Measurements from ENCODE around the gene GFPT1.

The GFPT1 gene

DNA sequence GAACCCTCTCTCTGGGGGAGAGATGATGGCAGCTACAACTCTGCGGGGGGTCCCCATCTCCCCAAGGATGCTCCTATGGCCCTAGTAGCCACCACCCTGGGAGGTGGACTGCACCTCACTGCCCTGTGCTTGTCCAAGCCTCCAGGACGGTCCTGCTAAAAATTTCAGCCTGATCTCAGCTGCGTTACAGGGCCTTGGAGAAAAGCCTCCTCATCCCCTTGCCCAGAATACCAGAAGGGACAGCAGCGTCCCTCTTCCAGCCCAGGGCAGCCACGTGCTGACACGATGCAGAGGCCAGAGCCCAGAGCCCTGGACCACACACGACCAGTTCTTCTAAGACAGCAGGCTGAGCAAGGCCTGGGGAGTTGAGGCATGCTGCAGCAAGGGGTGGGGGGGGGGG lies 81.9 kb downstream of the GFPT1 start:
- Mint-ChIP-seq H3K36me3 (ENCODE audit: low read depth) (no peaks in the 10 kb centered on the region), H3K27ac (no peak overlapping the region), H3K4me3 (no peak overlapping the region), H3K9me3 (peaks cover 5% of the 10 kb centered on the region), H3K27me3 (ENCODE audit: low read depth) (peaks cover 58% of the 10 kb centered on the region), H3K4me1 (ENCODE audit: low read depth) (peaks cover 11% of the 10 kb centered on the region)
- no peak for DNase-seq (ENCODE audit: low spot score)

DNA sequence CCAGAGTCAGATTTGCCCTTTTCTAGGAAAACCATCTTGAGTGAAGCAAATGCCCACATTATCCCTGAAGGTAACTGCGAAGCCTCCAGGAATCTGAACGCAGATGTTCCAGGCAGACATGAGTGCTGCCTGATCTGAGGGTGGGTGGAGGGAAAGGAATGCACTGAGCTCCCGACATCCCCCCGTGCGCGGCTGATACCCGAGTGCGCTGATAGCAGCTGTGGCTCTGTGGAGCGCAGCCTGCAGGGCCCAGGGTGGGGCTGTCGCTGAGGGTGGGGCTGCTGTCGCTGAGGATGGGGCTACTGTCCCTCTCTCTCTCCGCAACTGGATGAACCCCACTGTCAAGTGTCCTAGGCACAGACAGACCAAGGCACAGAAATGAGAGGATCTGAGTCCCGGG lies 82.4 kb downstream of the GFPT1 start:
- Mint-ChIP-seq H3K4me3 (no peak overlapping the region), H3K4me1 (ENCODE audit: low read depth) (peaks cover 11% of the 10 kb centered on the region), H3K36me3 (ENCODE audit: low read depth) (no peaks in the 10 kb centered on the region), H3K27ac (no peak overlapping the region), H3K27me3 (ENCODE audit: low read depth) (peaks cover 58% of the 10 kb centered on the region), H3K9me3 (peaks cover 5% of the 10 kb centered on the region)
- DNase-seq (ENCODE audit: low spot score): no peak

GRCh38 chr2:69300650-69301049 lies 86.4 kb downstream of the GFPT1 start:
- no peak overlapping the region for H3K4me3 Mint-ChIP-seq
- peaks cover 39% of the 10 kb centered on the region for H3K27me3 Mint-ChIP-seq (ENCODE audit: low read depth)
- H3K36me3 Mint-ChIP-seq (ENCODE audit: low read depth): no peaks in the 10 kb centered on the region
- H3K4me1 Mint-ChIP-seq (ENCODE audit: low read depth): no peaks in the 10 kb centered on the region
- H3K27ac Mint-ChIP-seq: no peak overlapping the region
- no peak for DNase-seq (ENCODE audit: low spot score)
- peaks cover 5% of the 10 kb centered on the region for H3K9me3 Mint-ChIP-seq

DNA sequence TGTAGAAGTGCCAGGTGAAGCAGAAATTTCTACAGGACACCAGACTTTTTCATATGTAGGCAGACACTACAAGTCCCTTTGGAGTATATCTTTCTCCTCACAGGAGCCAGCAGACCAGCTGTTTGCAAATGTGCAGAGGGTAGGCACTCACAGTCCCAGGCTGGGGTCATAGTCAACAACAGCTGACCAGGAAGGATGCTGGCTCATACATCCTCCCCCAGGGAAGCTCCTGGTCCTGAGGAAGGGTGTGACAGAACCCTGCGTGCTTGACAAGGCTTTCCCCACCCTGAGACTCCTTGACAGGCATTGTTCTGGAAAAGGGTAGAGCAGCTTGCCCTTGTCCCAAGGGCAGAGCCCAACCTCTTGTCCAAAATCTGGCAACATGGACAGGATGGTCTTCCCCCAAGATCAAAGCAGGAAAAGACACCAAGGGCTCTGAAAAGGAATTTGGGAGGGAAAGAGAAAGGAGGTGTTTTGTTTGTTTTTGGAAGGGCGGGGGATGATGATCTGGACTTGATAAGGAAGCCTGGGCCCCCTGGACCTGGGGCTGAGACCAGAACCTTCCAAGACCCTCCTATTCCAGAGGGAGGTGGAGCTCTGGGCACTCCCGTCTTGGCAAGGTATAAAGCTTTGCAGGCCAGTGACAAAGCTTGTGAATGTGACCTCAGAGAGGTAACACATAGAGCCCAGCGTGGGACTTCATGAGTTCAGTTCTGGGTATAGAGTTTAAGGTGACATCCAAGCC lies 87.1 kb downstream of the GFPT1 start:
- Mint-ChIP-seq H3K27me3 (ENCODE audit: low read depth) (peaks cover 33% of the 10 kb centered on the region), H3K27ac (no peak overlapping the region), H3K4me3 (no peak overlapping the region), H3K36me3 (ENCODE audit: low read depth) (no peaks in the 10 kb centered on the region), H3K9me3 (peaks cover 5% of the 10 kb centered on the region), H3K4me1 (ENCODE audit: low read depth) (no peaks in the 10 kb centered on the region)
- no peak for DNase-seq (ENCODE audit: low spot score)

GRCh38 chr2:69298862-69299261 lies 88.2 kb downstream of the GFPT1 start:
- Mint-ChIP-seq H3K27ac (no peak overlapping the region), H3K4me3 (no peak overlapping the region), H3K9me3 (peaks cover 4% of the 10 kb centered on the region), H3K36me3 (ENCODE audit: low read depth) (no peaks in the 10 kb centered on the region), H3K4me1 (ENCODE audit: low read depth) (no peaks in the 10 kb centered on the region), H3K27me3 (ENCODE audit: low read depth) (peaks cover 27% of the 10 kb centered on the region)
- DNase-seq (ENCODE audit: low spot score): no peak

GRCh38 chr2:69298261-69298660 lies 88.8 kb downstream of the GFPT1 start:
- Mint-ChIP-seq H3K4me1 (ENCODE audit: low read depth) (no peaks in the 10 kb centered on the region), H3K27me3 (ENCODE audit: low read depth) (peaks cover 23% of the 10 kb centered on the region), H3K36me3 (ENCODE audit: low read depth) (no peaks in the 10 kb centered on the region), H3K4me3 (no peak overlapping the region), H3K9me3 (no peaks in the 10 kb centered on the region), H3K27ac (no peak overlapping the region)
- DNase-seq (ENCODE audit: low spot score): no peak

GRCh38 chr2:69297216-69297615 lies 89.8 kb downstream of the GFPT1 start:
- Mint-ChIP-seq H3K36me3 (ENCODE audit: low read depth) (no peaks in the 10 kb centered on the region), H3K4me1 (ENCODE audit: low read depth) (no peaks in the 10 kb centered on the region), H3K27me3 (ENCODE audit: low read depth) (peaks cover 15% of the 10 kb centered on the region), H3K27ac (no peak overlapping the region), H3K4me3 (no peak overlapping the region), H3K9me3 (no peaks in the 10 kb centered on the region)
- no peak for DNase-seq (ENCODE audit: low spot score)

GRCh38 chr2:69296421-69296820 lies 90.6 kb downstream of the GFPT1 start:
- no peak for DNase-seq (ENCODE audit: low spot score)
- Mint-ChIP-seq H3K27ac (no peak overlapping the region), H3K36me3 (ENCODE audit: low read depth) (no peaks in the 10 kb centered on the region), H3K9me3 (no peaks in the 10 kb centered on the region), H3K27me3 (ENCODE audit: low read depth) (peaks cover 10% of the 10 kb centered on the region), H3K4me1 (ENCODE audit: low read depth) (no peaks in the 10 kb centered on the region), H3K4me3 (no peak overlapping the region)

DNA sequence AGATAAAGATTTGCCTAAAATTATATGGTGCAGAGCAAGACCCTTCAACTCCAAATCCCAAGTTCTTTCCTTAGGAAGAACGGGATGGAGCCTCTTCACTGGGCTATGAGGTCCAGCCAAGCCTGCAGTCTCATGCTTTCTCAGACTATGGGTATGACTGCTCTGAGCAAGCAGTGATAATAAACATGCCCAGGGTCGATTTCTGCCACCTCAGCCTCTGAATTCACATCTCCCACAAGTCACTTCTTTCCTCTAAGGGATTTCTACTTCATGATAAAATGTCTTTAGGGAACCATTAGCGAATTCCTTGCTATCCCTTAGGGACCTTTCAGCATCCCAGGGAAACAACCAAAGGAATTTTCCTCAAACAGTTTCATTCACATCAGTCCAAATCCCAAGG lies 94.8 kb downstream of the GFPT1 start:
- Mint-ChIP-seq H3K4me3 (no peak overlapping the region), H3K36me3 (ENCODE audit: low read depth) (no peaks in the 10 kb centered on the region), H3K27ac (no peak overlapping the region), H3K4me1 (ENCODE audit: low read depth) (no peaks in the 10 kb centered on the region), H3K9me3 (no peaks in the 10 kb centered on the region), H3K27me3 (ENCODE audit: low read depth) (peaks cover 27% of the 10 kb centered on the region)
- DNase-seq (ENCODE audit: low spot score): no peak

- H3K4me3 Mint-ChIP-seq: no peak overlapping the region
- no peak for DNase-seq (ENCODE audit: low spot score)
- no peaks in the 10 kb centered on the region for H3K9me3 Mint-ChIP-seq
- H3K4me1 Mint-ChIP-seq (ENCODE audit: low read depth): no peaks in the 10 kb centered on the region
- H3K27me3 Mint-ChIP-seq (ENCODE audit: low read depth): peaks cover 27% of the 10 kb centered on the region
- no peaks in the 10 kb centered on the region for H3K36me3 Mint-ChIP-seq (ENCODE audit: low read depth)
- no peak overlapping the region for H3K27ac Mint-ChIP-seq
Observed at GRCh38 chr2:69291721-69292120, 95.3 kb downstream of the GFPT1 start.

DNA sequence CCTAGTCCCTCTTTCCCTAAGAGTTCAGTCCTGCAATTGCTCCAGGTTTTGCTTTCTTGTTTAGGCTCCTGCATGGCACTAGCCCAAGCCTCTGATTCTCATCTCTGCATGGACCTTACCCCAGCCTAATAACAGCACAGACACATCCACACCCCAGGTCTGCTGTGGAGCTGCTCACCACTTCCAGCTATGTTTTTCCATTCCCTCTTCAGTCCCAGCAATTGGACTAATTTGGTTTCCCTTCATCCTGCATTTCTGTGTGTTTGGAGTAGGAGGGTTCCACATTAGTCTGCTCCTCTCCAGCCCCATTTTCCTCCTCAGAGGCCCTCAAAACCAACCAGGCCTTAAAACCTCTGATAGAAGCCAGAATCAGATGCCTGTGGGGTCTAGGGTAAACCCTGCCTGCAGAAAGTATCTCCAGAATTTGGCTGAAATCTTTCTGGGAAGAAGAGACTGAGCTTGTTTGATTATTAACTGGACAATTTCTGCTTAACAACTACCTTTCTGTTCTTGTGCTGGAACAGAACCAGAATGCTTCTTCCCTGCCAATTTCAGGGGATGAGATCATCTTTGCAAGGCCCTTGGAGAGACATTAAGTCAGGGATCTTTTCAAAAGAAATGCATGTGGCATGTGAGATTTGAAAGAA lies 95.9 kb downstream of the GFPT1 start:
- H3K36me3 Mint-ChIP-seq (ENCODE audit: low read depth): no peaks in the 10 kb centered on the region
- H3K27me3 Mint-ChIP-seq (ENCODE audit: low read depth): peaks cover 27% of the 10 kb centered on the region

GRCh38 chr2:69288429-69288828 lies 98.6 kb downstream of the GFPT1 start:
- Mint-ChIP-seq H3K27me3 (ENCODE audit: low read depth) (peaks cover 23% of the 10 kb centered on the region), H3K36me3 (ENCODE audit: low read depth) (no peaks in the 10 kb centered on the region), H3K4me1 (ENCODE audit: low read depth) (no peaks in the 10 kb centered on the region), H3K27ac (no peak overlapping the region), H3K4me3 (no peak overlapping the region), H3K9me3 (no peaks in the 10 kb centered on the region)
- no peak for DNase-seq (ENCODE audit: low spot score)

More for the DNA sequence above, 95.9 kb downstream of the GFPT1 start:
- DNase-seq (ENCODE audit: low spot score): no peak
- Mint-ChIP-seq H3K4me3 (no peak overlapping the region), H3K27ac (no peak overlapping the region), H3K9me3 (no peaks in the 10 kb centered on the region), H3K4me1 (ENCODE audit: low read depth) (no peaks in the 10 kb centered on the region)

DNA sequence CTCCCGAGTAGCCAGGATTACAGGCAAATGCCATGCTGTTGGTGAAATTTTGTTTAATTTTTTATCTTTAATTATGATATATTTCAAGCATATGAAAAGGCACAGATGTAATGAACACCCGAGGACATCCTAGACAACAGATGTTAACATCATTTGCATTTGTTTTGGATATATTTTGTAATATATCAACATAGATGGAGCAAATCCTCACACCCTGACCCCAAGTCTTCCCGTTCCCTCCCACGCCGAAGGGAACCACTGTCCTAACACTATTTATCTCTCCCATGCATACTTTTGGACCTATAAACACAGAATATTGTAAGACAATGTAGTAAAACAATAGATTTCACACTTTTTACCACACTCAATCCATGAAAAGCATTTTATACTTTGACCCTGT lies 99.5 kb downstream of the GFPT1 start:
- Mint-ChIP-seq H3K9me3 (no peaks in the 10 kb centered on the region), H3K27me3 (ENCODE audit: low read depth) (peaks cover 28% of the 10 kb centered on the region), H3K36me3 (ENCODE audit: low read depth) (no peaks in the 10 kb centered on the region), H3K4me1 (ENCODE audit: low read depth) (no peaks in the 10 kb centered on the region), H3K4me3 (no peak overlapping the region), H3K27ac (no peak overlapping the region)
- no peak for DNase-seq (ENCODE audit: low spot score)

DNA sequence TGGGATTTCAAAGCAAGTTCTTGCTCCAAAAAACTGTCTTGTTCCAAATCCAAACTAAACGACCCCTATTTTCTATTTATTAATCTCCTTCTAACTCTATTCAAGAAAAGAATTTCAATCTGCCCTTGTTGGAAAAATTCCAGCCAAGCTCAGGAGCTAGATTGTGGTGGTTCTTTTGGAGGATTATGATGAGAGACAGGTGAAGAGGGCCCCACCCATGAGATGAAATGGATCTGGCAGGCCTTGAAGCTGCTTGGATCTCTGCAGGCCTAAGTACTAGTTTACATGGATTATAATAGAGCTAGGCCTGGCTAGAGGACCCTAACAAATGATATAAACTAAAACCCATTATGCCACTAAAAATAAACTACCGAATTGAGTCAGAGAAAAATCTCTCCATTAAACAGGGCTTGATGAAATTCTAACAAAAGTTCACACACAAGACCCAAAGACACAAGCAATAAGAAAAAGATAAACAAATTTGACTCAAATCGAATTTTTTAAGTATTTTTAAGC lies 101.6 kb downstream of the GFPT1 start:
- Mint-ChIP-seq H3K27ac (no peak overlapping the region), H3K36me3 (ENCODE audit: low read depth) (no peaks in the 10 kb centered on the region), H3K9me3 (no peaks in the 10 kb centered on the region), H3K4me3 (no peak overlapping the region), H3K4me1 (ENCODE audit: low read depth) (no peaks in the 10 kb centered on the region), H3K27me3 (ENCODE audit: low read depth) (peaks cover 21% of the 10 kb centered on the region)
- DNase-seq (ENCODE audit: low spot score): no peak

Measured in T-helper 2 cell treated with Interferon-gamma antibody and Interleukin-4, amounts not matched to agents 5 μg/mL and 100 μg/mL, for 36 hours (primary cell).